Esophagus (tissue), 2 donors: ENCODE measurements around the gene GRM1. TPM values are rescaled to one million over a fixed set of nuclear protein-coding genes. Genes with fewer than 3 reads are reported as not detected.

Experiments used
- H3K27ac ChIP-seq, 2 donors: one replicate each; pipeline ENCODE4 v1.5.1; 2013; ENCODE audit warnings: low read depth in 2 of 2, mild to moderate bottlenecking in 2 of 2, inconsistent platforms in 1 of 2, low read length in 1 of 2, moderate library complexity in 1 of 2
- H3K27me3 ChIP-seq, 2 donors: one replicate each; pipeline ENCODE4 v1.6.1; 2013; ENCODE audit warnings: low read length in 2 of 2, control low read depth in 1 of 2, mild to moderate bottlenecking in 1 of 2; ENCODE audit not compliant: insufficient read depth in 2 of 2, control insufficient read depth in 1 of 2
- H3K36me3 ChIP-seq, 2 donors: one replicate each; pipeline ENCODE4 v1.6.1; 2013; ENCODE audit warnings: low read length in 1 of 2; ENCODE audit not compliant: control insufficient read depth in 2 of 2, insufficient read depth in 2 of 2
- H3K4me1 ChIP-seq, 2 donors: one replicate each; pipeline ENCODE4 v1.6.1; 2013; ENCODE audit warnings: low read length in 1 of 2; ENCODE audit not compliant: control insufficient read depth in 2 of 2, insufficient read depth in 2 of 2
- H3K4me3 ChIP-seq, 2 donors: one replicate each; pipeline ENCODE4 v1.5.1; 2013; ENCODE audit warnings: low read length in 2 of 2, mild to moderate bottlenecking in 2 of 2, low read depth in 1 of 2, moderate library complexity in 1 of 2
- H3K9me3 ChIP-seq, 2 donors: one replicate each; pipeline ENCODE4 v1.6.1; 2013; ENCODE audit warnings: mild to moderate bottlenecking in 2 of 2, low read depth in 1 of 2, low read length in 1 of 2, moderate library complexity in 1 of 2; ENCODE audit not compliant: control insufficient read depth in 2 of 2, insufficient read depth in 1 of 2
- WGBS, 2 donors: extraction: QIAGEN DNeasy Blood & Tissue Kit; methylation state at CpG; one replicate each; pipeline ENCODE4 v1.1.7; 2013; 5-methylcytosine and 5-hydroxymethylcytosine counted together
- polyA plus RNA-seq, 2 donors: library from polyadenylated mRNA; stranded (reverse); fragments of 200-250 nt; gene quantifications; one replicate each; pipeline ENCODE4 v1.2.3, GENCODE V29; 2013
- donor health status: healthy with polysubstance abuse.
- donor health status: Bipolar disorder and iron deficiency.

GRM1 gene
- polyA plus RNA-seq, 2 donors, result 0.01 TPM; not detected in 1

DNA sequence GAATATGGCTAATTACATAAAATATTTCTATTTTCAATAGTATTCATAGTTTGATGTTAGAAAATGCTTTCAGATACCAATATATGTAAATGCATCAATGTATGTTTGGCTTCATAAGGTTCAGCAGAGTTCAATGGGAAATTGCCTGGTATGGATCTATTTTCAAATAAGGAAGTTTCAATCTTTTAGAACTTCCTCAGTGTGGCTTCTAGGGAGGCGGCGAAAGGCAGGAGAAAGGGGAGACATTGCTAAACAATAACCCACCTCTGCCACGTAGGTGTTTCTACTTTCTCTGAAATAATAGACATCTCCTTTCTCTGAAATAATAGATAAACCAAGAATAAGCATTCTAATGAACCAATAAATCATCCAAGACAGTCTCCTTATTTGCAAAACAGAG lies 277.1 kb downstream of the GRM1 start:
- no peaks in the 10 kb centered on the region for H3K4me1 ChIP-seq
- no peak overlapping the region for H3K27ac ChIP-seq
- no peak overlapping the region for H3K4me3 ChIP-seq
- H3K27me3 ChIP-seq, result no peaks in the 10 kb centered on the region
- H3K36me3 ChIP-seq, result no peaks in the 10 kb centered on the region
- WGBS, 2 donors, result 75 to 76% methylated on average over 3 of the region's 3 CpGs
- H3K9me3 ChIP-seq, result no peaks in the 10 kb centered on the region

DNA sequence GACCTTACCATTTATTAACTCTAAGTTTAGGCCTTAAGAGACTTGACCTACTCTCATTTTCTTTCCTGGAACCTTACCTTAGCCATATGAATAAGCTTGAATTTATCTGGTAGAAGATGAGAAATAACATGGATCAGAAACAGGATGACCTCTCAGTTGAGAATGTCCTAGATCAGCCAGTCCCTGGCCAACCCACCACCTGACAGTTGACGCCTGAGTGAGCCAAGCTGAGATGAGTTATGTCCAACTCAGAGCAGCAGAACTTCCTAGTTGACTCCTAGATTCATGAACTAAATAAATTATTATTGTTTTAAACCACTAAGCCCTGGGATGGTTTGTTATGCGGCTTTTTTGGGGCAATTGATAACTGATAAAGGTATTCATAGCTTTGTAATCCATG lies 281.8 kb downstream of the GRM1 start:
- H3K36me3 ChIP-seq, result no peaks in the 10 kb centered on the region
- H3K27me3 ChIP-seq, result no peaks in the 10 kb centered on the region
- H3K4me3 ChIP-seq, result no peak overlapping the region
- H3K4me1 ChIP-seq, result no peaks in the 10 kb centered on the region
- H3K27ac ChIP-seq, result no peak overlapping the region
- 87 to 91% methylated on average over 2 of the region's 2 CpGs for WGBS, 2 donors
- no peaks in the 10 kb centered on the region for H3K9me3 ChIP-seq

DNA sequence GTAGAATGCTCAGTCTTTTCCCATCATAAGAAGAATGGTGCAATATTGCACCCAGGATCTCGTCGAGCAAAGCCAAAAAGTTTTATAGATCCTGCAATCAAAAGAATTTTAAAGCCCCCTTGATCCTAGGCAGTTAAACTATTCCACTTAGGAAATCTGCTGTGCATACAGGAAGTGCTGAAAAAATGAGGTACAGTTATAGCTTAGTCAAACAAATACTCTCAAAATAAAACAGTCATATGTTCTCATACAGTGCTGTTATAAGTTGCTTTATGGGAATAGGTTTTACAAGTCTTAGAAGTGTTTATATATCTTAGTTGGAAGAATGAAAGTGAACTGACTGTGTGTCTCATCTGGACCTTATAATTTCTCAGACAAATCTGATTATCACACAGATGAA lies 282.2 kb downstream of the GRM1 start:
- WGBS, 2 donors, result 82 to 83% methylated on average over 2 of the region's 2 CpGs
- no peaks in the 10 kb centered on the region for H3K27me3 ChIP-seq
- no peak overlapping the region for H3K27ac ChIP-seq
- H3K9me3 ChIP-seq, result no peaks in the 10 kb centered on the region
- H3K4me1 ChIP-seq, result no peaks in the 10 kb centered on the region
- H3K36me3 ChIP-seq, result no peaks in the 10 kb centered on the region
- no peak overlapping the region for H3K4me3 ChIP-seq

GRCh38 chr6:146312608-146313007 lies 283.7 kb downstream of the GRM1 start:
- Histone ChIP-seq H3K27me3 (no peaks in the 10 kb centered on the region), H3K27ac (no peak overlapping the region), H3K36me3 (no peaks in the 10 kb centered on the region), H3K4me3 (no peak overlapping the region), H3K4me1 (no peaks in the 10 kb centered on the region), H3K9me3 (no peaks in the 10 kb centered on the region)
- 49 to 59% methylated on average over 2 of the region's 2 CpGs for WGBS, 2 donors

- H3K27ac ChIP-seq, result no peak overlapping the region
- no peaks in the 10 kb centered on the region for H3K9me3 ChIP-seq
- no peaks in the 10 kb centered on the region for H3K4me1 ChIP-seq
- H3K27me3 ChIP-seq, result no peaks in the 10 kb centered on the region
- WGBS, 2 donors, result 71% methylated on average over 4 of the region's 4 CpGs
- H3K4me3 ChIP-seq, result no peak overlapping the region
- H3K36me3 ChIP-seq, result no peaks in the 10 kb centered on the region
Measured at GRCh38 chr6:146315381-146316174, 286.7 kb downstream of the GRM1 start.

GRCh38 chr6:146316175-146316495 lies 287.3 kb downstream of the GRM1 start:
- Histone ChIP-seq H3K4me3 (no peak overlapping the region), H3K36me3 (no peaks in the 10 kb centered on the region), H3K4me1 (no peaks in the 10 kb centered on the region), H3K9me3 (no peaks in the 10 kb centered on the region), H3K27me3 (no peaks in the 10 kb centered on the region), H3K27ac (no peak overlapping the region)
- WGBS, 2 donors, result 77 to 80% methylated on average over 5 of the region's 5 CpGs

- Histone ChIP-seq H3K27ac (no peak overlapping the region), H3K9me3 (no peaks in the 10 kb centered on the region), H3K4me1 (no peaks in the 10 kb centered on the region), H3K27me3 (peaks cover 0 to 3% of the 10 kb centered on the region in 2 donors), H3K36me3 (no peaks in the 10 kb centered on the region), H3K4me3 (no peak overlapping the region)
- 79 to 80% methylated on average over 3 of the region's 3 CpGs for WGBS, 2 donors
Measured at GRCh38 chr6:146331013-146331412, 302.2 kb downstream of the GRM1 start.

DNA sequence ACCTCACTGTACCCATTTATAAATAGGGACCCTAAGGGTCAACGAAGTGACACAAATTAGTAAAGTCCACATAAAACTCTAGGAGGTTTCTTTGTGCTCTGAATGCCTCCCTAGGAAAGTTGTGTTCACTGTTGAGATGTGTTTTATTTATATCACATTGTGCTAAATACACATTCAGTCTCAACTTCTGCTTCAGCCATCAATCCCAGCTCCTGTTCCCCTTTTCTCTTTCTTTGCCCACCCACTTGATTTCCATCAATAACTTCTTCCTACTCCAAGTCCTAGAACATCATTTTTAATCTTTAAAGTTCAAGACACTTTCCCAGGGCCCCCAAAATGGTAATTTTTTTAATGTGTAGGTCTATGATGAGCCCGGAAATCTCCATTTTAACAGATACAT lies 306.5 kb downstream of the GRM1 start:
- Histone ChIP-seq H3K9me3 (no peaks in the 10 kb centered on the region), H3K36me3 (no peaks in the 10 kb centered on the region), H3K4me3 (no peak overlapping the region), H3K27ac (no peak overlapping the region), H3K4me1 (peaks cover 0 to 2% of the 10 kb centered on the region in 2 donors), H3K27me3 (no peaks in the 10 kb centered on the region)
- 59 to 64% methylated on average over 2 of the region's 2 CpGs for WGBS, 2 donors

- Histone ChIP-seq H3K36me3 (no peaks in the 10 kb centered on the region), H3K9me3 (no peaks in the 10 kb centered on the region), H3K27ac (no peak overlapping the region), H3K4me3 (no peak overlapping the region), H3K4me1 (peaks cover 0 to 2% of the 10 kb centered on the region in 2 donors), H3K27me3 (no peaks in the 10 kb centered on the region)
- 58 to 65% methylated on average over 3 of the region's 3 CpGs for WGBS, 2 donors
Measured at GRCh38 chr6:146336191-146336590, 307.3 kb downstream of the GRM1 start.

GRCh38 chr6:146337376-146337775 lies 308.5 kb downstream of the GRM1 start:
- Histone ChIP-seq H3K4me1 (peaks cover 0 to 2% of the 10 kb centered on the region in 2 donors), H3K36me3 (no peaks in the 10 kb centered on the region), H3K9me3 (no peaks in the 10 kb centered on the region), H3K27ac (no peak overlapping the region), H3K4me3 (no peak overlapping the region), H3K27me3 (no peaks in the 10 kb centered on the region)
- WGBS, 2 donors, result 25 to 37% methylated on average over 4 of the region's 4 CpGs
